LNCaP clone FGC (cell line): ENCODE results near the gene CAT.

Source experiments
- DNase-seq: peaks from one replicate; pipeline ENCODE4 v3.0.0-alpha.2; 2011; ENCODE audit warnings: low read depth
- H3K4me3 ChIP-seq: 2 replicates; pipeline ENCODE4 v1.5.1; 2011; ENCODE audit warnings: mild to moderate bottlenecking, low read depth, low read length, control low read depth
- CTCF ChIP-seq: IDR thresholded peaks from 2 replicates; pipeline ENCODE4 v1.5.1; 2012; ENCODE audit warnings: mild to moderate bottlenecking; ENCODE audit not compliant: control insufficient read depth, insufficient read depth; ENCODE audit errors: extremely low read depth

CAT gene

DNA sequence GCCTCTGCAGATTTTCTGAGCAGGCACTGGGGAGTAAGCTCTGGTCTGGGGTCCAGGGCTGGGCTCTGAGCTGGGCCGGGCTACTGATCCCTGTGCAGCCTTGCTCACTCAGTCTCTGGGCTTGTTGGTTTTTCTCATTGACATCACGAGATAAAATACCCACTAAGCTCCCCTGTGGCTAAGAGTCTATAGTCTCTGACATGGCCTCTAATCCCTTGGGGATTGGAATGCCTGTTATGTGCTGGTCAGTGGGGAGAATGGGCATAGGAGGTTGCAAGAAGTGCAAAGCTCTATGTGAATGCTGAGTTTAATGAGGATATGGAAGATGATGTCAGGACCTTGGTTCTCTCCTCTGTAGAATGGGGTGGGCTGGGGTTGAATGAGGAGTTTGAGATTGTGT, 51.6 kb downstream of the CAT start:
- H3K4me3 ChIP-seq = no peak overlapping the region
- DNase-seq = no peak
- no peak for TF ChIP-seq CTCF

DNA sequence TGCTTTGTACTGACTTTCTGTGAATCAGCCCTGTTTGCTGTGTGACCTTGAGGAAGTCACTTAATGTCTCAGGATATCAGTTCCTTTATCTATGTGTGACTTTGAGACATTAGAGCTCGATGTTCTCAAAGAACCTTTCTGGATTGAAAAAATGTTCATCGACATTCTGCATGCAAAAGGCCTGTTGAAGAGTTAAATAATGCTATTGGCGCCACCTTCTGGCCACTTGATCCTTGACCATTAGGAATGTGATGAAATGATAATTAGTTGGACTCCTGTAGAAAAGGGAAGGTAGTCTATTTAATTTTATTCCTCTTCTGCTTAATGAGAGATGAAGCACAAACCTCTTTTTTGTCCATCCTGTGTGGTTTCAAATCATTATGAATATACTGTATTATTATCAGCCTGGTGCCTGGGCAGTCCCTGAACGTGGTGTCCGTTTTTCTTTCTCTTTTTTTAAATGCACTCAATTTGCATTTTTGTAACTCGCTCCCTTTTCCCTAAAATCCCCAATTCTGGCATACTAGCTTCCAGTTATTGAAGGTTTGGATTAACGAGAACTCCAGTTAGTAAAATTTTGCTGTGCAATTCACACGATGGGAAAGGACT, 54.2 kb downstream of the CAT start:
- H3K4me3 ChIP-seq = no peak overlapping the region
- peak; percentile 39 for DNase-seq
- TF ChIP-seq CTCF = peak; percentile 78

GRCh38 chr11:34493468-34493867, 54.7 kb downstream of the CAT start:
- TF ChIP-seq CTCF = no peak
- DNase-seq = no peak
- no peak overlapping the region for H3K4me3 ChIP-seq

GRCh38 chr11:34493926-34494595, 55.3 kb downstream of the CAT start:
- no peak overlapping the region for H3K4me3 ChIP-seq
- no peak for TF ChIP-seq CTCF
- no peak for DNase-seq

DNA sequence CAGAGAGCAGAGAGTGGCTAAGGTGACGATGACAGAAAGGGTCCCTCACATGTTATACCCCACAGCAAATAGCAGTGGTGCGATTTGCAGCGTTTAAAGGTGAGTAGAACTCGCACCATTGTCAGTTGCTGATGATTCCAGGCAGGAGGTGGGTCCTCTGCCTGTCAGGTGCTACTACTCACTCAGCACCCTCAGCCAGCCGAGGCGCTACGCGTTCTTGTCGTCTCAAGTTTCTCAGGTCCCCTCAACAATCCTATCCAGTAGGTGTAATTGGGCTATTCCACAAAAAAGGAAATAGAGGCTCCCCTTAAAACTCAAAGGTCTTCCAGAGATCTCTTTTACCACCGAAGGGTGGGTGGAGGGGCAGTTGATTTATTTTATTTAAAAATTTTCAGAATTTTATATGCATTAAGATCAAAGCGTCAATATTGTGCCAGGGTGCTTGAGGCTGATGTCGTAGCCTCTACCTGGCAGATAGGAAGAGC, 56.5 kb downstream of the CAT start:
- TF ChIP-seq CTCF = no peak
- no peak for DNase-seq
- H3K4me3 ChIP-seq = no peak overlapping the region

DNA sequence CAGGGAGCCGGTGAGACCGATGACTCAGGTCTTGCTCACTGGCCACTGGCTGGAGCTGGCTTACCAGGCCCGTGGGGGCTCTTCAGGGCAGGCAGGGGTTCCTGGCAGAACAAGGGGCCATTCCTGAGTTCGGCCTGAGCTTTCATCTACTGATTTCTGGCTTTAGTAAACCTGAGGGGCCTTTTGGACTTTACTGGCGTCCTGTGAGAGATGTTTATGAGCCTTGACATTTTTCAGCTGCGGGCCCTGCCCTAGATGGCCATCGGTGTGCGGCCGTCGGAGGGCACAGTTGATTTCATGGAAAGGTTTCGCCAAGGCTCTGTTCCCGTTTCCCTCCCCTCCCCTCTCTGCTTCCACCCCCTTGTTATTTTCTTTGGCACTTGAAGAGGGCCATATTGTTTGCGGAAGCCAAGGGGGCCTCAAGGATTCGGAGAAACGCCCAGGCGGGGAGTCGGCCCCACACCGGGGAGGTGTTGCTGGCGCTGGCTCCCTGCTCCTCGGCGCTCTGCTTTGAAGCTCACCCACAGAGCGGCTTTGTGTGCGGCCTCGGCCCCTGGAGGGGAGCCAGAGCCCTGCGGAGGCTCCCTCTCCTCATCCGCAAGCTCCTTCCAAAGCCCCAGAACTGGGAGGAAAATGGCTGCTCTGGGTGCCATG, 57.1 kb downstream of the CAT start:
- no peak for DNase-seq
- no peak for TF ChIP-seq CTCF

More for the DNA sequence above, 57.1 kb downstream of the CAT start:
- H3K4me3 ChIP-seq = no peak overlapping the region
